Loucy (cell line): ENCODE measurements around the gene ELMO2.

Experiments
- H2AFZ ChIP-seq: fragments of 200-600 bp; sonication (generic); 2 replicates; pipeline ENCODE4 v1.6.0; 2016; ENCODE audit warnings: antibody characterized with exemption, mild to moderate bottlenecking, low read length, moderate library complexity
- H3F3A ChIP-seq: fragments of 200-600 bp; 2 replicates; pipeline ENCODE4 v1.6.0; 2016; ENCODE audit warnings: antibody characterized with exemption, low read depth, mild to moderate bottlenecking
- H3K27me3 ChIP-seq: fragments of 200-600 bp; sonication (generic); 2 replicates; pipeline ENCODE4 v1.6.1; 2014; ENCODE audit warnings: low read length, mild to moderate bottlenecking; ENCODE audit not compliant: insufficient read depth, poor library complexity, severe bottlenecking
- H3K36me3 ChIP-seq: fragments of 200-600 bp; sonication (generic); 2 replicates; pipeline ENCODE4 v1.6.1; 2016; ENCODE audit warnings: low read length; ENCODE audit not compliant: insufficient read depth
- H3K4me1 ChIP-seq: fragments of 200-600 bp; sonication (generic); 2 replicates; pipeline ENCODE4 v1.5.1; 2014; ENCODE audit warnings: low read length, mild to moderate bottlenecking; ENCODE audit not compliant: insufficient read depth, poor library complexity, severe bottlenecking
- H3K4me2 ChIP-seq: fragments of 200-600 bp; sonication (generic); 2 replicates; pipeline ENCODE4 v1.6.0; 2014; ENCODE audit warnings: antibody characterized with exemption, low read length, low read depth, mild to moderate bottlenecking; ENCODE audit not compliant: poor library complexity, severe bottlenecking
- H3K4me3 ChIP-seq: fragments of 200-600 bp; sonication (generic); 2 replicates; pipeline ENCODE4 v1.5.1; 2014; ENCODE audit warnings: low read length, mild to moderate bottlenecking, mixed read lengths; ENCODE audit not compliant: poor library complexity, severe bottlenecking
- H3K79me2 ChIP-seq: fragments of 200-600 bp; sonication (generic); 2 replicates; pipeline ENCODE4 v1.6.1; 2014; ENCODE audit warnings: low read length; ENCODE audit not compliant: insufficient read depth
- H3K9ac ChIP-seq: fragments of 200-600 bp; sonication (generic); 2 replicates; pipeline ENCODE4 v1.6.0; 2014; ENCODE audit warnings: mild to moderate bottlenecking, low read depth, low read length, moderate library complexity; ENCODE audit not compliant: poor library complexity, severe bottlenecking
- H3K9me2 ChIP-seq: fragments of 200-600 bp; sonication (generic); replicated peaks from 2 replicates; pipeline ENCODE4 v1.6.1; 2016; ENCODE audit warnings: low read depth, low read length, mixed read lengths
- H3K9me3 ChIP-seq: fragments of 200-600 bp; sonication (generic); 2 replicates; pipeline ENCODE4 v1.6.1; 2014; ENCODE audit warnings: mild to moderate bottlenecking, antibody characterized with exemption, low read length, low read depth; ENCODE audit not compliant: insufficient read depth
- H4K20me1 ChIP-seq: fragments of 200-600 bp; sonication (generic); 2 replicates; pipeline ENCODE4 v1.6.0; 2014; ENCODE audit warnings: antibody characterized with exemption, low read length, mild to moderate bottlenecking; ENCODE audit not compliant: insufficient read depth, poor library complexity, severe bottlenecking
- CTCF ChIP-seq: fragments of 200-600 bp; sonication (generic); conservative IDR thresholded peaks from 2 replicates; pipeline ENCODE4 v1.5.1; 2014; ENCODE audit warnings: mild to moderate bottlenecking, antibody characterized with exemption, low read length
- EZH2phosphoT487 ChIP-seq: fragments of 200-600 bp; IDR thresholded peaks from 2 replicates; pipeline ENCODE4 v1.6.1; 2018; ENCODE audit warnings: antibody characterized with exemption, mild to moderate bottlenecking, moderate library complexity, borderline replicate concordance

ELMO2 gene

GRCh38 chr20:46434597-46434996, 28.2 kb upstream of the ELMO2 start:
- no peaks in the 10 kb centered on the region for H3K9me2 ChIP-seq
- H3K27me3 ChIP-seq: no peaks in the 10 kb centered on the region
- no peaks in the 10 kb centered on the region for H4K20me1 ChIP-seq
- TF ChIP-seq EZH2phosphoT487 (no peak), CTCF (no peak)
- no peaks in the 10 kb centered on the region for H3K36me3 ChIP-seq
- no peaks in the 10 kb centered on the region for H3K9me3 ChIP-seq
- no peak overlapping the region for H3K4me2 ChIP-seq
- H3K79me2 ChIP-seq: no peaks in the 10 kb centered on the region
- no peak overlapping the region for H3K9ac ChIP-seq
- no peaks in the 10 kb centered on the region for H3K4me1 ChIP-seq
- no peak overlapping the region for H2AFZ ChIP-seq
- H3K4me3 ChIP-seq: no peak overlapping the region
- no peaks in the 10 kb centered on the region for H3F3A ChIP-seq

- no peaks in the 10 kb centered on the region for H3K36me3 ChIP-seq
- no peaks in the 10 kb centered on the region for H3K27me3 ChIP-seq
- no peak overlapping the region; the same call in 1 of the 2 replicates for H2AFZ ChIP-seq
- H3F3A ChIP-seq: no peaks in the 10 kb centered on the region
- H3K4me2 ChIP-seq: no peak overlapping the region
- no peaks in the 10 kb centered on the region for H3K4me1 ChIP-seq
- no peak overlapping the region for H3K4me3 ChIP-seq
- no peaks in the 10 kb centered on the region for H4K20me1 ChIP-seq
- TF ChIP-seq EZH2phosphoT487: no peak
- TF ChIP-seq CTCF: no peak
- no peaks in the 10 kb centered on the region for H3K9me3 ChIP-seq
- H3K9me2 ChIP-seq: no peaks in the 10 kb centered on the region
- H3K9ac ChIP-seq: no peak overlapping the region
- H3K79me2 ChIP-seq: no peaks in the 10 kb centered on the region
These were observed 26.6 kb upstream of the ELMO2 start for GRCh38 chr20:46433051-46433450.

- H3K27me3 ChIP-seq: no peaks in the 10 kb centered on the region
These were observed 24.7 kb upstream of the ELMO2 start for GRCh38 chr20:46430921-46431712.

More at GRCh38 chr20:46430921-46431712, 24.7 kb upstream of the ELMO2 start:
- Histone ChIP-seq H4K20me1 (no peaks in the 10 kb centered on the region), H3K36me3 (no peaks in the 10 kb centered on the region), H3K4me2 (no peak overlapping the region), H3F3A (no peaks in the 10 kb centered on the region), H3K9me3 (no peaks in the 10 kb centered on the region), H3K9me2 (no peaks in the 10 kb centered on the region), H3K9ac (no peak overlapping the region), H2AFZ (no peak overlapping the region), H3K4me1 (no peaks in the 10 kb centered on the region), H3K4me3 (no peak overlapping the region), H3K79me2 (no peaks in the 10 kb centered on the region)
- TF ChIP-seq CTCF (no peak), EZH2phosphoT487 (no peak)
